Trophoblast cell (in vitro differentiated cells and primary cell): Measurements from ENCODE around the gene MRPL30. TPM values are rescaled to one million over a fixed set of nuclear protein-coding genes. Genes with fewer than 3 reads are reported as not detected.
"Not testable (repeated sequence)": the region's sequence is repeated elsewhere in the genome, so short reads cannot be mapped to it uniquely, and the experiment has no call there.

ENCODE experiments used
- DNase-seq, 2 donors: peaks; one replicate each; pipeline ENCODE4 v3.0.0-alpha.2; 2016
- H2AFZ ChIP-seq: 2 replicates; pipeline ENCODE4 v1.6.1; 2013; ENCODE audit warnings: low read length, moderate library complexity, mild to moderate bottlenecking; ENCODE audit not compliant: insufficient read depth, poor library complexity
- H2AK5ac ChIP-seq: 2 replicates; pipeline ENCODE4 v1.6.1; 2013; ENCODE audit warnings: mild to moderate bottlenecking, low read length
- H2BK120ac ChIP-seq: 2 replicates; pipeline ENCODE4 v1.6.1; 2013; ENCODE audit warnings: low read length, mild to moderate bottlenecking, moderate library complexity; ENCODE audit not compliant: insufficient read depth, poor library complexity
- H2BK12ac ChIP-seq: 2 replicates; pipeline ENCODE4 v1.6.1; 2013; ENCODE audit warnings: mild to moderate bottlenecking, low read length, moderate library complexity
- H2BK5ac ChIP-seq: 2 replicates; pipeline ENCODE4 v1.6.1; 2013; ENCODE audit warnings: low read length, low read depth, moderate library complexity, mild to moderate bottlenecking; ENCODE audit not compliant: poor library complexity
- H3K14ac ChIP-seq: 2 replicates; pipeline ENCODE4 v1.6.1; 2013; ENCODE audit warnings: mild to moderate bottlenecking, low read length
- H3K18ac ChIP-seq: 2 replicates; pipeline ENCODE4 v1.6.1; 2013; ENCODE audit warnings: mild to moderate bottlenecking, low read length
- H3K23ac ChIP-seq: 2 replicates; pipeline ENCODE4 v1.6.1; 2013; ENCODE audit warnings: low read length
- H3K27ac ChIP-seq: 2 replicates; pipeline ENCODE4 v1.5.1; 2013; ENCODE audit warnings: low read depth, mild to moderate bottlenecking, inconsistent platforms, low read length, moderate library complexity
- H3K27me3 ChIP-seq: 2 replicates; pipeline ENCODE4 v1.6.1; 2013; ENCODE audit warnings: inconsistent platforms, mild to moderate bottlenecking, low read length, moderate library complexity; ENCODE audit not compliant: insufficient read depth
- H3K36me3 ChIP-seq, 2 experiments: 1 replicate in 1 of 2; 2 replicates in 1 of 2; pipeline ENCODE4 v1.6.1; 2013; ENCODE audit warnings: low read length in 2 of 2, mild to moderate bottlenecking in 2 of 2, moderate library complexity in 1 of 2; ENCODE audit not compliant: insufficient read depth in 2 of 2, control insufficient read depth in 1 of 2
- H3K4ac ChIP-seq: 2 replicates; pipeline ENCODE4 v1.6.1; 2013; ENCODE audit warnings: low read depth, mild to moderate bottlenecking, low read length, moderate library complexity
- H3K4me1 ChIP-seq, 2 experiments: 1 replicate in 1 of 2; 2 replicates in 1 of 2; pipeline ENCODE4 v1.6.1; 2013; ENCODE audit warnings: low read length in 2 of 2, mild to moderate bottlenecking in 2 of 2, moderate library complexity in 1 of 2; ENCODE audit not compliant: insufficient read depth in 2 of 2, control insufficient read depth in 1 of 2
- H3K4me2 ChIP-seq: 2 replicates; pipeline ENCODE4 v1.6.1; 2013; ENCODE audit warnings: inconsistent platforms, mild to moderate bottlenecking, low read length, moderate library complexity
- H3K4me3 ChIP-seq: 2 replicates; pipeline ENCODE4 v1.5.1; 2013; ENCODE audit warnings: mild to moderate bottlenecking, low read depth, low read length, inconsistent platforms
- H3K79me1 ChIP-seq: one replicate; pipeline ENCODE4 v1.6.1; 2013; ENCODE audit warnings: low read length
- H3K79me2 ChIP-seq: 2 replicates; pipeline ENCODE4 v1.6.1; 2013; ENCODE audit warnings: low read length, mild to moderate bottlenecking; ENCODE audit not compliant: control insufficient read depth, insufficient read depth, poor library complexity
- H3K9ac ChIP-seq: 2 replicates; pipeline ENCODE4 v1.6.1; 2013; ENCODE audit warnings: mild to moderate bottlenecking, low read length
- H3K9me3 ChIP-seq: 2 replicates; pipeline ENCODE4 v1.6.1; 2013; ENCODE audit warnings: low read depth, mild to moderate bottlenecking, control low read depth, inconsistent platforms, low read length; ENCODE audit not compliant: insufficient read depth
- H4K12ac ChIP-seq: 2 replicates; pipeline ENCODE4 v1.6.1; 2013; ENCODE audit warnings: low read depth, mild to moderate bottlenecking, low read length, moderate library complexity
- H4K8ac ChIP-seq: 2 replicates; pipeline ENCODE4 v1.6.1; 2013; ENCODE audit warnings: low read depth, mild to moderate bottlenecking, low read length, moderate library complexity
- H4K91ac ChIP-seq: one replicate; pipeline ENCODE4 v1.6.1; 2013; ENCODE audit warnings: low read depth, mild to moderate bottlenecking, low read length, moderate library complexity
- WGBS: extraction: QIAGEN DNeasy Blood & Tissue Kit; methylation state at CpG from one replicate; pipeline ENCODE4 v1.1.7; 2013; ENCODE audit warnings: missing lambda C conversion rate; ENCODE audit not compliant: insufficient read length, insufficient coverage; ENCODE audit errors: extremely low coverage; 5-methylcytosine and 5-hydroxymethylcytosine counted together
- polyA plus RNA-seq: library from polyadenylated mRNA; stranded (reverse); fragments of 200-250 nt; gene quantifications from 2 replicates; pipeline ENCODE4 v1.2.3, GENCODE V29; 2013

Gene MRPL30
- polyA plus RNA-seq = 22.7 and 23.6 TPM in 2 replicates

DNA sequence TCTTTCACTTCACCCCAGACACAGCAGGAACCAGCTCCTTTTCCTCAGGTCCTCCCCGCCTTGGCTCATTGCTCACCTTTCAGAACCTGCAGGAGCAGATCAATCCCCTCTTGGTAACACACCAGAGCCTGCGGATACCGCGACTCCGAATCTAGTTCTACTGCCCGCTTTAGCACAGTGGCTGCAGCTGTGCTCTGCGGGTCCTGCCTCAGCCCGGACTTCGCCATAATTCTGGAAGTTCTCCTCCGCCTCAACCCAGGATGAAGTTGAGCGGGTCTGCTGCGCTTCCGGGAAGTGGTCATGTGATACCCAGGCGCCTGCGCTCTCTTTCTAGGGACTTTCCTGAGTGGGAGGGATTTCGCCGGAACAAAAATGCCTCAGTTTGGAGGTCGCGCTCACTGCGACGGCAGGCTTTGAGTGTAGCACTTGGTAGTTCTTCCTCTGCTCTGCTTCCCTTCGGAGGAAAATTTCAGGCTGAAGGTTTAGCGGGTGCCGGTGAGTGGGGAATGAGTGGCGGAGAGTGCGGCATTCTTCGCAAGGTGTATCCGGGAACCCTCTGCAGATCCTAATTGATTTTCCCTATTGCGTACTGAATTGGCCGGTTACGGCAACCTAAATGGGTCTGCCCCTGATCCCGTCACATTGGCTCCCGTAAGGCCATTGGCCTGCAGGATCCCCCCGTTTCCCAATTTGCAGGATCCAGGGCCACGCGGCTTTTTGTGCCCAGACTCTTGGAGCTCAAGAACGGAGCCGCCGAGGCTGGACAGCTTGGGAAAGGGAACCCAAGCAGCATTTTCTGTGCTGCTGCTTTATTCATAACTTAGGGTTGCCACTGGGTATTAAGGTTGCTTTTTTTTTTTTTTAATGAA lies at the start of gene MRPL30, which contains the start of gene MITD1:
Gene MRPL30 (plus strand): TSS at position 430 of the 869 bp plus-strand sequence. CDS start 5,020 bp downstream, outside the sequence.
Gene MITD1 (minus strand): TSS at position 304 of the 869 bp plus-strand sequence. CDS start 77 bp downstream, at position 227.
- Histone ChIP-seq H2AK5ac (no peak within 1 kb of the TSS), H3K4me3 (peak within 1 kb of the TSS; percentile 98), H2BK5ac (peak within 1 kb of the TSS; percentile 86), H2AFZ (peak within 1 kb of the TSS; percentile 98), H3K27ac (peak within 1 kb of the TSS; percentile 65), H3K79me1 (peaks cover 6% of the 10 kb centered on the region), H3K9me3 (no peaks in the 10 kb centered on the region), H4K91ac (peak within 1 kb of the TSS; percentile 88), H3K18ac (peak within 1 kb of the TSS; percentile 96), H3K4ac (peak within 1 kb of the TSS; percentile 52), H3K27me3 (no peaks in the 10 kb centered on the region), H3K4me1 (peaks cover 0 to 6% of the 10 kb centered on the region in 2 experiments), H4K8ac (peak within 1 kb of the TSS; percentile 100), H3K79me2 (peaks cover 4% of the 10 kb centered on the region), H3K36me3 (peaks cover 0 to 2% of the 10 kb centered on the region in 2 experiments), H3K4me2 (peak within 1 kb of the TSS; percentile 70), H3K14ac (peak within 1 kb of the TSS; percentile 93), H2BK120ac (peak within 1 kb of the TSS; percentile 83), H2BK12ac (no peak within 1 kb of the TSS), H4K12ac (peak within 1 kb of the TSS; percentile 99), H3K9ac (peak within 1 kb of the TSS; percentile 96), H3K23ac (no peak within 1 kb of the TSS)
- WGBS = no CpG with 5 or more reads among the region's 39 CpGs
- DNase-seq = peak; percentile 93 to 98

DNA sequence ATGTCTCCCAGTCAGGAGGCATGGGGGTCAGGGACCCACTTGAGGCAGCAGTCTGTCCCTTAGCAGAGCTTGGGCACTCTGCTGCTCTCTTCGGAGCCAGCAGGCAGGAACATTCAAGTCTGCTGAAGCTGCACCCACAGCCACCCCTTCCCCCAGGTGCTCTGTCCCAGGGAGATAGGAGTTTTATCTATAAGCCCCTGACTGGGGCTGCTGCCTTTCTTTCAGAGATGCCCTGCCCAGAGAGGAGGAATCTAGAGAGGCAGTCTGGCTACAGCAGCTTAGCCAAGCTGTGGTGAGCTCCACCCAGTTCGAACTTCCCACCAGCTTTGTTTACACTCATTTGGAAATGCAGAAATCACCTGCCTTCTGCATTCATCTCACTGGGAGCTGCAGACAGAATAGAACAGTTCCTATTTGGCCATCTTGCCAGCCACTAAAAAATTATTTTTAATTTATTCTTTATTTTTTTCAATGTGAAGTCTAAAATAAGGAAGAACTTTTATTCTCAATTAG lies 45.9 kb upstream of the MRPL30 start:
- no CpG with 5 or more reads among the region's 2 CpGs for WGBS
- not testable (repeated sequence) for H4K12ac ChIP-seq

DNA sequence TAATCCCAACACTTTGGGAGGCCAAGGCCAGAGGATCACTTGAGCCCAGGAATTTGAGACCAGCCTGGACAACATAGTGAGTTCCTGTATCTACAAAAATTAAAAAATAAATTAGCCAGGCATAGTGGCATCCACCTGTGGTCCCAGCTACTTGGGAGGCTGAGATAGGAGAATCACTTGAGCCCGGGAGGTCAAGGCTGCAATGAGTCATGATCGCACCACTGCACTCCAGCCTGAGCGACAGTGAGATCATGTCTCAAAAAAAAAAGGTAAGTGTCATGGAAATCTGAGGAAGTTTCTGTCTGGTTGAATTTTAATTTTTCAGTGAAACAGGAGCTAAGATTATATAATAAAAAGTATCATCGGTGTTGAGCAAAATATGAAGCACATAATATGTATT lies 42.0 kb upstream of the MRPL30 start:
- H3K4ac ChIP-seq = no peak overlapping the region
- H2AK5ac ChIP-seq = no peak overlapping the region
- H3K27me3 ChIP-seq = no peaks in the 10 kb centered on the region
- no peak overlapping the region for H2BK12ac ChIP-seq
- no peak overlapping the region for H2BK5ac ChIP-seq
- no CpG with 5 or more reads among the region's 4 CpGs for WGBS
- H4K91ac ChIP-seq = no peak overlapping the region
- H3K4me2 ChIP-seq = no peak overlapping the region
- no peak overlapping the region for H2BK120ac ChIP-seq
- H3K4me3 ChIP-seq = no peak overlapping the region
- H3K23ac ChIP-seq = no peak overlapping the region
- no peak overlapping the region for H4K12ac ChIP-seq
- no peak overlapping the region for H4K8ac ChIP-seq
- H3K27ac ChIP-seq = no peak overlapping the region
- no peak overlapping the region for H3K9ac ChIP-seq
- H3K79me1 ChIP-seq = peaks cover 7% of the 10 kb centered on the region
- H3K4me1 ChIP-seq = no peaks in the 10 kb centered on the region
- H3K79me2 ChIP-seq = peaks cover 4% of the 10 kb centered on the region
- H3K36me3 ChIP-seq = no peaks in the 10 kb centered on the region
- H3K14ac ChIP-seq = no peak overlapping the region
- no peak overlapping the region for H3K18ac ChIP-seq
- no peak for DNase-seq
- H2AFZ ChIP-seq = no peak overlapping the region
- no peaks in the 10 kb centered on the region for H3K9me3 ChIP-seq

More for the DNA sequence above, 45.9 kb upstream of the MRPL30 start:
- not testable (repeated sequence) for H3K4ac ChIP-seq, H3K4me3 ChIP-seq, H3K18ac ChIP-seq, H4K8ac ChIP-seq, H2AFZ ChIP-seq, DNase-seq, H2BK120ac ChIP-seq, H2BK12ac ChIP-seq, H2BK5ac ChIP-seq, H3K79me1 ChIP-seq, H3K9me3 ChIP-seq, H3K4me2 ChIP-seq, H3K27ac ChIP-seq, H3K23ac ChIP-seq, H2AK5ac ChIP-seq, H3K79me2 ChIP-seq, H3K27me3 ChIP-seq, H3K9ac ChIP-seq, H3K4me1 ChIP-seq, H3K14ac ChIP-seq, H4K91ac ChIP-seq, H3K36me3 ChIP-seq

DNA sequence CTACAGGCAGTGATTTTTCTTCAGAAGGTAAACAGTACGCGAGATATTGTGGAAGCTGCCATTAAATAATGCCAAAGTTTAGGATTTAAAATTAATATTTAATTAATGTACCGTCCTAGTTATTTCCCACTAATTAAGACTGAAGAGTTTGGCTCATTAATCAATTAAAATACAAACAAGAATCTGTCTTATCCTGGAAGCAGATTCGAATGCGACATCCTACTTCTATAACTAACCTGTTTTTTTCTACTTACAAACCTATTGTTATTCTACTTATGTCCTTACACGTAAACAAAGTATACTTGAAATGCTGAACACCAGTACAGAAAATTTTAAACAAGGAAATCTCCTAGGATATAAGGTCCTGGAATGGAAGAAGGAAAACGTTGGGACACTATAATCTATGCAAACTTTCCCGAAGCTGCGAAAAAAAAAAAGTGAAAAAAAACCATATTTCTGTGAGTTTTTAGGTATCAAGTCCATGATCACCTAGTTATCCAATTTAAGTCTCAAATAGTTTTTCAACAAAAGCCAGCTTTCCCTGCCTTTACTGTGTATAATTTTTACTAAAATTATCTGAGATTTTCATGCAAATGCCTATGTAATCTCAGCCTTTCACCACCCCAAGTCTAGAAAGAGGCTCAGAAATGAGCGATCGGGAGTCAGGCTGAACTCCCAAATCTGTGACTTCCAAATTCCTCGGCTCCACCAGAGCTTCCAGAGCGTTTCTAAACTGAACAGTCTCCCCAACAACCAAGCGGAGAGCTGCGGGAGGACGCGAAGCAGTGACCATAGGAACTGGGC lies 40.7 kb upstream of the MRPL30 start:
- Histone ChIP-seq H3K9ac (peak overlapping the region; percentile 85), H3K18ac (peak overlapping the region; percentile 21), H3K27ac (peak overlapping the region; percentile 50), H3K9me3 (no peaks in the 10 kb centered on the region), H3K79me1 (peaks cover 7% of the 10 kb centered on the region), H3K14ac (peak overlapping the region; percentile 89), H3K4me3 (peak overlapping the region; percentile 82), H2BK12ac (no peak overlapping the region), H3K27me3 (no peaks in the 10 kb centered on the region), H3K36me3 (no peaks in the 10 kb centered on the region), H2AFZ (peak overlapping the region; percentile 95), H3K79me2 (peaks cover 4% of the 10 kb centered on the region), H2BK120ac (peak overlapping the region; percentile 4), H4K91ac (peak overlapping the region; percentile 32), H2BK5ac (no peak overlapping the region), H3K23ac (no peak overlapping the region), H2AK5ac (no peak overlapping the region), H4K8ac (peak overlapping the region; percentile 70), H3K4me1 (no peaks in the 10 kb centered on the region), H3K4me2 (peak overlapping the region; percentile 98), H4K12ac (no peak overlapping the region), H3K4ac (peak overlapping the region; percentile 33)
- no peak for DNase-seq
- WGBS = no CpG with 5 or more reads among the region's 17 CpGs
